ENCODE measurements around the gene PRAMEF5.
A peak's percentile ranks its signal among the peaks of the same experiment; 100 is the strongest.
"Not testable (repeated sequence)": the region's sequence is repeated elsewhere in the genome, so short reads cannot be mapped to it uniquely, and the experiment has no call there.

The PRAMEF5 gene

GRCh38 chr1:13253898-13254297, at the start of gene PRAMEF5:
Gene PRAMEF5, plus strand, starts transcription at chr1:13254198. Its CDS starts 5,071 bp downstream, at chr1:13259269.
- not testable (repeated sequence) for DNase-seq (ENCODE audit: low read depth)

GRCh38 chr1:13208712-13209111, 45.3 kb upstream of the PRAMEF5 start:
- DNase-seq (ENCODE audit: low read depth): not testable (repeated sequence)

- DNase-seq (ENCODE audit: low read depth): not testable (repeated sequence)
Measured at GRCh38 chr1:13216619-13217018, 37.4 kb upstream of the PRAMEF5 start.

- DNase-seq (ENCODE audit: low read depth): not testable (repeated sequence)
Measured at GRCh38 chr1:13219203-13219602, 34.8 kb upstream of the PRAMEF5 start.

- DNase-seq (ENCODE audit: low read depth): not testable (repeated sequence)
Measured at GRCh38 chr1:13222788-13223187, 31.2 kb upstream of the PRAMEF5 start.

GRCh38 chr1:13224480-13225060, 29.4 kb upstream of the PRAMEF5 start:
- DNase-seq (ENCODE audit: low read depth): no peak

GRCh38 chr1:13225675-13226204, 28.3 kb upstream of the PRAMEF5 start, which contains the start of gene PRAMEF18:
Gene PRAMEF18, minus strand, starts transcription at chr1:13226154. Its CDS starts 48 bp downstream, at chr1:13226106.
- DNase-seq (ENCODE audit: low read depth): not testable (repeated sequence)

GRCh38 chr1:13227271-13228055, 26.5 kb upstream of the PRAMEF5 start:
- DNase-seq (ENCODE audit: low read depth): not testable (repeated sequence)

- DNase-seq (ENCODE audit: low read depth): peak; percentile 21
Measured at GRCh38 chr1:13228343-13228781, 25.6 kb upstream of the PRAMEF5 start.

- DNase-seq (ENCODE audit: low read depth): not testable (repeated sequence)
Measured at GRCh38 chr1:13230096-13230495, 23.9 kb upstream of the PRAMEF5 start.

- not testable (repeated sequence) for DNase-seq (ENCODE audit: low read depth)
Measured at GRCh38 chr1:13230601-13231000, 23.4 kb upstream of the PRAMEF5 start.

GRCh38 chr1:13231061-13231750, 22.8 kb upstream of the PRAMEF5 start:
- DNase-seq (ENCODE audit: low read depth): not testable (repeated sequence)

- not testable (repeated sequence) for DNase-seq (ENCODE audit: low read depth)
Measured at GRCh38 chr1:13232056-13232455, 21.9 kb upstream of the PRAMEF5 start.

GRCh38 chr1:13234057-13234456, 19.9 kb upstream of the PRAMEF5 start:
- DNase-seq (ENCODE audit: low read depth): not testable (repeated sequence)

- not testable (repeated sequence) for DNase-seq (ENCODE audit: low read depth)
Measured at GRCh38 chr1:13237572-13237971, 16.4 kb upstream of the PRAMEF5 start.

GRCh38 chr1:13239633-13240032, 14.4 kb upstream of the PRAMEF5 start:
- not testable (repeated sequence) for DNase-seq (ENCODE audit: low read depth)

- not testable (repeated sequence) for DNase-seq (ENCODE audit: low read depth)
Measured at GRCh38 chr1:13243536-13244263, 10.3 kb upstream of the PRAMEF5 start.

- DNase-seq (ENCODE audit: low read depth): not testable (repeated sequence)
Measured at GRCh38 chr1:13245841-13246553, 8.0 kb upstream of the PRAMEF5 start.

- DNase-seq (ENCODE audit: low read depth): not testable (repeated sequence)
Measured at GRCh38 chr1:13246554-13246871, 7.5 kb upstream of the PRAMEF5 start.

- not testable (repeated sequence) for DNase-seq (ENCODE audit: low read depth)
Measured at GRCh38 chr1:13247122-13247521, 6.9 kb upstream of the PRAMEF5 start.

- DNase-seq (ENCODE audit: low read depth): not testable (repeated sequence)
Measured at GRCh38 chr1:13265124-13265523, 11.1 kb downstream of the PRAMEF5 start.
